Anterior cingulate cortex (tissue), 58 donors: Measurements from ENCODE around the gene OSGIN1.
"Not testable (repeated sequence)": the region's sequence is repeated elsewhere in the genome, so short reads cannot be mapped to it uniquely, and the experiment has no call there.

Experiments
- DNase-seq, 58 donors: peaks; one replicate each; lab custom pipeline; 2025; lab: John Stamatoyannopoulos, UW

The OSGIN1 gene

GRCh38 chr16:83940119-83940518 lies 12.9 kb upstream of the OSGIN1 start:
- DNase-seq, result no peak

GRCh38 chr16:83940630-83941378 lies 12.2 kb upstream of the OSGIN1 start:
- DNase-seq, result no peak

GRCh38 chr16:83941546-83941945 lies 11.5 kb upstream of the OSGIN1 start:
- DNase-seq, result not testable (repeated sequence)

DNA sequence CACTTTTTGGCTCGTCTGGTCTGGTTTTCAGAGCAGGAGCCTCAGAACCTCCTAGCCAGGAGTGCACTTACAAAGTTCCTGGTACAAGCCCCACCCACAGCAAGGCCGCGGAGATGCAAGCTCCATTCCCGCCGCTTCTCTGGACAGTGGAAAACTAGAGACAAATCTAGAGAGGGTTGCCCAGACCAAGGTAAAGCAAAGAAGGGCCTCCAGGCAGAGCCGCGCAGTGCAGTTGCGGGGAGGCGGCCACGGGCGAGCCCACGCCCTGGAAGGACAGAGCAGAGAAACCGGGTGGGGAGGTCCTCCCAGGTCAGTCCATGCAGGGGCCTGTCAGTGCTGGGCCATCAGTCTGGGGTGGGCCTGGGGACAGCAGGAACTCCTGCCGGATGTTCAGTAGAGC lies 11.0 kb upstream of the OSGIN1 start:
- DNase-seq, result no peak

DNA sequence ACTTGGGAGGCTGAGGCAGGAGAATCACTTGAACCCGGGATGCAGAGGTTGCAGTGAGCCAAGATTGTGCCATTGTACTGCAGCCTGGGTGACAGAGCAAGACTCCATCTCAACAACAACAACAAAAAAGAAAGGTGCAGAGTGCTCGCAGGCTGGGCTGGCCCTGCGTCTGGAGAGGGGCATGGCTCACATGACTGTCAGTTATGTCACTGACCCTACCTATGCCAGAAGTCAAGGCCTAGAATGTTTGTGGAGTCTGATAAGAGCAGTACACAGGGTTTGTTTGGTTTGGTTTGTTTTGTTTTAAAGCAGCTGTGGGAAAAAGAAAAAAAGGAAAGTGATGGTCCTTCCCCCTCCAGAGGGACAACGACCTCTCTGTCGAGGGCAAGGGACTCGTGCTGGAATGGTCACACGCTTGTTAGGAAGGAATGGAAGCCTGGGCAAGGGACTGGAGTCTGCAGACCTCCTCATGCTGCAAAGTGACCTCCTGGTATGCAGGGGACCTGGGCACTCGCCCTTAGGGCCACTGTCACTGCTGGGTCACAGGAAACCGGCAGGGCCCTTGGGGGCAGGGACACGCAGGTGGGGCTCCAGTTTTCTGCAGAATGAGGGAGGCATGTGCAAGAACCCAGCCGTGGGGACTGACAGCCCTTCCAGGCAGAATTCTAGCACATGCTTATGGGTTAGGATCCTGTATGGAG lies 10.1 kb upstream of the OSGIN1 start:
- DNase-seq, result no peak

- no peak for DNase-seq
Observed at GRCh38 chr16:83943516-83944050, 9.5 kb upstream of the OSGIN1 start.

DNA sequence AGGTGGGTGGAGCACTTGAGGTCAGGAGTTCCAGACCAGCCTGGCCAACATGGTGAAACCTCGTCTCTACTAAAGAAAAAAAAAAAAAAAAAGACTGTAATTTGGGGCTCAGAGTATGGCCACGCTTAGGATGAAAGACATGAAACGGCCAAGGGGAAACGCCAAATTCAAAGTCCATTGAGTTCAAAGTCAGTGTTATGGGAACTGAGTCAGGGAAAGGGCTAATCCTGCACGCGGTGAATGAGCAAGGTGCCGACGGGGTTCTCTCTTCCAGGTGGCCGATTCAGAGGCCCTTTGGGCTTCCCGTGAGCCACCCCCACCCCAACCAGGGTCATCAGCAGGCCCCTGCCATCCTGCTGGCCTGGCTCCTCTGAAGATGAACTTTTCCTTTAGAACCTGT lies 7.5 kb upstream of the OSGIN1 start:
- DNase-seq, result no peak

GRCh38 chr16:83946154-83946780 lies 6.8 kb upstream of the OSGIN1 start:
- DNase-seq, result no peak

GRCh38 chr16:83946781-83947566 lies 6.1 kb upstream of the OSGIN1 start:
- DNase-seq, result no peak

- no peak for DNase-seq
Observed at GRCh38 chr16:83947642-83948234, 5.3 kb upstream of the OSGIN1 start.

DNA sequence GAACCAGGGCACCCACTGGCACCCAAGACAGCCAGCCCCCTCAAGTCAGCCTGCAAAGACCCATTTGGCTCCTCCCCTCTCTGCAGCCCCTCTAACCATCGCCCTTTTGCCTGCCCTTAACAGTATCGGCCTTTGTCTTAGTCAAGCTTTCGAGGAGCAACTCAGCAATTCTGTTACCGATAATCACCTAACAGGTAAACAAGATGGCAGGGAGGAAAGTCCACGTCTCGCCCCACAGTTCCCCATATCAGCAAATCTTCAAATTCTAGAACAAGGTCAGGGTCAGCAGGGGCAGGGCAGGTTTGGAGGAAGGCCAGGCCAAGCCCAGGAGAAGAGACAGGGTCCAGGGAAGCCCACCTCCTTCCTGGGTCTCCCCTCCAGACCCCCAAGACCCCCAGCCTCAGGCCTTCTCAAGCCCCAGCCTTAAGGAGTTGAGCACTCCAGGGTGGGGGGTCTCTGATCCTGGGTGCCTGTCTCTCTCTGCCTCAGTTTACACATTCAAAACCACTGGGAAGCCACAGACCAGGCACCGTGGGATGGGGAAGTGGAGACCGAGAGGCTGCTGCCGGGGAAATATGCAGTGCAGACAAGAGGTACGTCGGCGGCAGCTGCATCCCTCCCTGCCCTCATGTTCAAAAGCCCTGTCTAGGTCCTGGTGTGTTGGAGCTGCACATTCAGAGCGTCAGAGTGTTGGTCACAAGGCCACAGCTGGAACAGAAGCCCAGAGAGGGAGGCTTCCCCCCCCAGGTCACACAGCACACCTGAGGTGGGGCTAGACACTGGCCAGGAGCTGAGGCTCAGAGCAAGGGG lies 3.9 kb upstream of the OSGIN1 start:
- DNase-seq, result no peak

DNA sequence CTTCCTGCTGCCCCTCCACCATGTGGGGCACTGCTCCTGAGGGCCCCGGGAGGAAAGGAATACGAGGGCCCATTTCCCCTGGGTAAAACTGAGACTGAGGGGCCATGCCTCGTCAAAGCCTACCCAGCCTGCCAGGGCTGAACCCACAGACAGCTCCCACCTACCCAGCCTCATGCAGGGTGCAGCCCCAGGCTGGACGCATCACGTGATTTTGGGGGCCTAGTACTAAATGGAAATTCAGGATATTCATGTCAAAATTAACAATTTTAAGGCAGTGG lies 3.4 kb upstream of the OSGIN1 start:
- no peak for DNase-seq

DNA sequence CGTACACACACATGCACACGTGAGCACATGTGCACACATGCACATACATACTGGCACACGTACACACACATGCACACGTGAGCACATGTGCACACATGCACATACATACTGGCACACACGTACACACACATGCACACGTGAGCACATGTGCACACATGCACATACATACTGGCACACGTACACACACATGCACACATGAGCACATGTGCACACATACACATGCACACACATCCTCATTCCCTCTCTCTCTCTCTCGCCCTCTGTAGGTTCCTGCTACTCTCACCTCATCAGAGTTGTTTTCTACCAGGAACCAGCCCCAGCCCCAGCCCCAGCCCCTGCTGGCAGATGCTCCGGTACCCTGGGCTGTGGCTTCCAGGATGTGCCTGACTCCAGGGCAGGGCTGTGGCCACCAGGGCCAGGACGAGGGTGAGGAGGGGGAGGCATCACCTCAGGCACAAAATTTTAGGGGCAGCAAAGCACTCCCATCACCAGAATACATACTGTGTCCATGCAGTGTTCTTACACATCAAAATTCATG lies 2.1 kb upstream of the OSGIN1 start:
- DNase-seq, result not testable (repeated sequence)

GRCh38 chr16:83951544-83951943 lies 1.5 kb upstream of the OSGIN1 start:
- DNase-seq, result peak in 12 of 58 donors; percentile 8 to 52 (median 30)

- no peak for DNase-seq
Observed at GRCh38 chr16:83952587-83952939, 477 bp upstream of the OSGIN1 start.

- no peak for DNase-seq
Observed at GRCh38 chr16:83953796-83954576, 946 bp downstream of the OSGIN1 start.

GRCh38 chr16:83954577-83955016 lies 1.6 kb downstream of the OSGIN1 start:
- DNase-seq, result no peak
